HG02852 (cell line): ENCODE results near the gene STPG4.
"Not testable (repeated sequence)": the region's sequence is repeated elsewhere in the genome, so short reads cannot be mapped to it uniquely, and the experiment has no call there.

Experiments used
- ATAC-seq: cut with Tn5 transposase; IDR thresholded peaks from one replicate; pipeline ENCODE4 v1.9.1; 2021; ENCODE audit warnings: mild to moderate bottlenecking, moderate library complexity; ENCODE audit not compliant: unreplicated experiment

The STPG4 gene

DNA sequence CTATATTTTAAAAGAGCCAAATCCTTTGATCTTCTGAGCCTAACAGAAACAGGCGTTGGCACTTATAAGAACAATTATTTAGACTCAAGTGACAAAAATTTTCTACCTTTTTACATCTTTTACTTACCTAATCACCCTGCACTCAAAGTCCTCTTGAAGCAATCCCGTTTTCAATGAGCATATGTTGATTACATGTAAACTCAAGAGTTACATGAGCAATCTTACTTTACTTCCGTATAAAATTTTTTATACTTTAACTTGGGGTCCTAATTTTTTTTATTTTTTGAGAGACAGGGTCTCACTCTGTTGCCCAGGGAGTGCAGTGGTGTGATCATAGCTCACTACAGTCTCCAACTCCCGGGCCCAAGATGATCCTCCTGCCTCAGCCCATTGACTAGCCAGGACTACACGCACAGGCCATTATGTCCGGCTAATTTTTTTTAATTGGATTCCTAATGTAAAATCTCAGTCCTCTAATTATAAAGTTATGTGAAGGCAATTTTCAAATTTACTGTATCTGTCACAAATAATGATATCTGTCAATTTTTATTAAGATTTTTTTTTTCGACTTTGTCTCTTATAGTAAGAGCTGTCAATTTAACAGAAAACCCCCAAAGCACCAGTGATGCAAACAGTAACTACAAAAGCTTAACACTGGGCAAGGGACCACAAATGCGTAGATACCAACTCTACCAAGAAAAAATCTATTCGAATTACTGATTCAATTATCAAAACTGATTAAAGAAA lies 19.1 kb upstream of the STPG4 start:
- ATAC-seq: no peak

DNA sequence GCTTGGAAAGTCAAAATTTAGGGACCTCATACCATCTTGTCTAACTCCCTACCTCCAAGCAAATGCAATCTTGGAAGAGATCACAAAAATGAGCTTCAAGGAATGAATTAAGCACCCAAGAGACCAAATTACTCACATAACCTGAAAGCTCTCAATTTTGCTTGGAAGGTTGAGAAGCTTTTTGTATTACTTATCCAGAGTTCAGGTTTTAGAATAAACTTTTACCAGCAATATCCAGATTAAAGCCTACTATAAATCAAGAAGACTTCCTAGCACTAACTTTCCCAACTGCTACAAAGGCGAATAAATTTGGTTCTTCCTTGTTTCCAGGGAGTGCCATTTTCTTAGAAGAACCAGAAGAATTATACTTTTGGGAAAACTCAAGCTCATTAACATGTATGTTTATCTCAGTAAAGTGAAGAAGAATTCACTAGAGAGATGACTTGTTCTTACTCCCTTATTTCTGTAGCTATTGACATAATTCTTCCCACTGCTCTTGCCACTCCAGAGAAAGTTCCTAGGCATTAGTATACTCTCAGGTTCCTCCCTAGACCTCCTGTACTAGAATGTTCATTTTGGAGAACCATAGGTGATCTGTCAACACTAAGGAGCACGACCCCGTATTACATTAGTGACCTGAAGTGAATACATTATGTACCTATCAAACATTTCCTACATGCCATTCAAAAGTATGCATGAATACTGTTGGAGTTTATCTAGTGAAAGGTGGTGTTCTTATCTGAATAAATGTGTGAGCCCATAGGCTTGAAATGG lies 18.0 kb upstream of the STPG4 start:
- no peak for ATAC-seq

DNA sequence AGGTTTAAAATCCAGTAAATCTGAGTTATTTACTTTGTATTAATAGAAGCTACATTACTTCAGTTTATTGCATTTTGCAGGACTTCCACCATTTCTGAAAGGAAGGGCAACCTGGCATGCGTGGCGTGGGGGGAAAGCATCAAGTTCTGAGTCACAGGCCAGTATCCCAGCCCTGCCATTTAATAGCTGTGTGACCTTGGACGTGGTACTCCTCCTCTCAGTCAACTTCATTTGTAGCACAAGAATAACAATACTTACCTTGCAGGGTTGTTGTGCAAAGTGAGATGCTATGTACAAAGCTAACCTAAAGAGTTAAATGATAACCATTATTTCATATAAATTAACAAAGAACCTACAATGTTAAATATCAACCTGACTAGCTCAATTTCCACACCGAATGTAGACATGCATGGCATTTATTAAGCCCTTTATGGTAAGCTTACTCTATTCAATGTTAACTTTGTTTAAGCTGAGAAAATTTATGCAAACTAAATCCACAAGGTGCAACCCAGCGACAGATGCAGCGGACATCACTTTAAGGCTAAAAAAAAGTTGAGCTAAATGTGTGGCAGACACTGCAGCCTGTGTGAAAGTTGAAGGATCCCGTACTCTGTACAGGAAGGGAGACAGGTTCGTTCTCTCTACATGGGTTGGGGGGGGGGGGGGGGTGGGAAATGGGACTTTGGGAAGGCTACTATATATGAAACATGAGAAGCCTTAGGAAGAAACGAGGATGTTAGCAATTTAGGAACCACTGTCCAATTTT lies 17.2 kb upstream of the STPG4 start:
- ATAC-seq: no peak

DNA sequence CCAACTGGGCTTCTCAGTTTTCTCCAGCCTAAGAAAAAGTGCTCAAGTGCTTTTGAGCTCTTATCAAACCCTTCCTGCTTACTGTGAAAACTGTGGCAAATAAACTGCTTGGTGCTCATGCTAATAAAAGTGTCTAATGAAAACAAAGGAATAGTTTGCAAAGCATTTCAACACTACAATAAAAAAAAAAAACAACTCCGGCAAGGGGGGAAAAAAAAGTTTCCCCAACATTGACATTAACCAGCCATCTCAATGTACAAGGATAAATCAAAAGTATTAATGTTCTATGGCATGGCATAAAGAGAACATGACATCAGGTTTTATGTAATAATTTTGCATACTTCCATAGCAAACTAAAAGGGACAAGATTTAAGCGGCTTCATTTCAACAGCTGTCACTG lies 14.7 kb upstream of the STPG4 start:
- no peak for ATAC-seq

DNA sequence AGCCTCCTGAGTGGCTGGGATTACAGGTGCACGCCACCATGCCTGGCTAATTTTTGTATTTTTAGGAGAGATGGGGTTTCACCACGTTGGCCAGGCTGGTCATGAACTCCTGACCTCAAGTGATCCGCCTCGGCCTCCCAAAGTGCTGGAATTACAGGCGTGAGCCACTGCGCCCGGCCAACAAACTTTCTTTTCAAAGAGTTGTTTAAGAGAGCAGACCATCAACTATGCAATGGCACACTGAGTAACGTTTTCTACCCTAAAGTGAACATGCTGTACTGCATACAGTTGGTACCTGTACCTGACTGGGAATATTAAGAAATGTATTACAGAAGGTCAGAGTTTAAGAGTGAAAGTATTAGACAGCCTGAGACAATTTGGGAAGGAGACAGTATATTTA lies 13.8 kb upstream of the STPG4 start:
- ATAC-seq: not testable (repeated sequence)

DNA sequence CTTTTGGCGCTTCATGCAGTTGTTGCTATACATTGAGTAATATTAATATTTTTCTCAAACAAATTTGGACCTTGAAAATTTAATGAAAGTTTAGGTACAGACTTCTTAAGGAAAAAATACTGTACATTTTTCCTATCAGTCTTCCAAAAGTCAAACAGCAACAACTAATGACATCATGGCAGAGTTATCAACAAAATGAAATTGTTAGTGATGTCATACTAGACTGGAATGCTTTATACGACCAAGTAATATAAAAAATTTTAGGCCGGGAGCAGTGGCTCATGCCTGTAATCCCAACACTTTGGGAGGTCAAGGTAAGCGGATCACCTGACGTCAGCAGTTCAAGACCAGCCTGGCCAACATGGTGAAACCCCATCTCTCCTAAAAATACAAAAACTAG lies 12.0 kb upstream of the STPG4 start:
- no peak for ATAC-seq

DNA sequence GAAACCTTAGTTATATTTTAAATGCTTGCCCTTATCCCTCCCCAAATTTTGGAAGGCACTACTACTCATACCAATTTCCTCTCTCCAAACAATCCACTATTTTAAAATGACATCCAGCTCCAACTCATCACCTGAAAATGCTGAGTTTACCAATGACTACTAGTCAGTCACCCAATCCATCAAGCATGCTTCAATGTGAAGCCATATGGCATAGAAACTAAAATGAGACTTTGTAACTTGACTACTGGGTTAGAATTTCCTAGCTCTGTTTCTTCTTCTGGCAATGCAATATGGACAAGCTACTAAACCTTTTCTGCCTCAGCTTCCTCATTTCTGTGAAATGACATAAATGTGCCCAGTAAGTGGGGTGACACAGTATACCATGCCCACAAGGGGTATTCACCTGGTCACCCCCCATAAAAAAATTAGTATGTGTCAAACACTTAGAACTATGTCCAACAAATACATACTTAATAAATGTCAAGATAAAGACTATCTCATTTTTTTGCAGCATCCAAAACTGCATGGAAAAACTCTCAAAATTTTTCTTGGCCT lies 10.0 kb upstream of the STPG4 start:
- no peak for ATAC-seq

DNA sequence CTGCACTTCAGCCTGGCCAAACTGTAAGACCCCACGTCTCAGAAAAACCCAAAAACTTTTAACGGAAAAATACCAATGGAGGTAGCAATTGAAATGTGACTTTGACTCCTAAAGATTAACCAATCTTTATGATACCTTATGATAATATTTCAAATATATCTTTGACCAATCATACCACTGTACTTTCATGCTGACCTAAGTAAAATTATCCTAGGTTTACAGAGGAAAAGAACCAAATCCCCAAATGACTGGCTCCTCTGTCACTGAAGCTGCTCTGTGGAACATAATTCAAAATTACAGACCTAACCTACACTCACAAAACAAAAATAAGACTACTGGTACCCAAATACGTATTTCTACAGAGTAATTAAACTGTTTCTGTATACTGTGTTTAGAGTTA lies 7.7 kb upstream of the STPG4 start:
- no peak for ATAC-seq

DNA sequence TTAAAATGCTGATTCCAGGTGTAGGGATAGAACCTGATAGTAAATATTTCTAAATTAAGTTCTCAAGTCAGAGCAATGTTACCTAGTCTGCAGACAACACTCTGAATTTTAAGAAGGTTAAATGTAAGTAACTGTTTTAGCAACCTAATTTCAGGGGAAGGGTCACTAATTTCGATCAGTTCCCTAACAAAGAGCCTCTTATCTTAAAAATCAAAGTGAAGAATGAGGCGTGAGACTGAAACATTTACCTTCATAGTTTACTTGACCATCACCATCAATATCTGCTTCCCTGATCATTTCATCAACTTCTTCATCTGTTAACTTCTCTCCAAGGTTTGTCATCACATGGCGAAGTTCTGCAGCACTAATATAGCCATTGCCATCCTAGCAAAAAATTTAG lies 6.4 kb upstream of the STPG4 start:
- ATAC-seq: no peak

DNA sequence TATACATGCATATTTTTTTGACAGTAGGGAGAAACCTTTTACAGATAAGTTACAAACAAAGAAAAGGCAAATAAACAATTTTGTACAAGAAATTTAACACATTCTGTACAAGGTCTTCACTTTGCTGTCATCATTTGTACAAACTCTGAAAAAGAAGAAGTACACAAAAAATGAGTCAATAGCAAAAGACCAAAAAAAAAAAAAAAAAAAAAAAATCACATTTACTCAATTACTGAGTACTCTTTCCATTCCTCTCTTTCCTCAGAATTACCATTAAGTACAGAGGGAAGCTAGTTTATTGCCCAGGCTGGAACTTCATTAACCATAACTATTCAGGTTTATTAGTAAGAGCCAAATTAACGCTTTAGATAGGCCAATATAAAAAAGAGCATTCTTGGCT lies 5.6 kb upstream of the STPG4 start:
- ATAC-seq: no peak

DNA sequence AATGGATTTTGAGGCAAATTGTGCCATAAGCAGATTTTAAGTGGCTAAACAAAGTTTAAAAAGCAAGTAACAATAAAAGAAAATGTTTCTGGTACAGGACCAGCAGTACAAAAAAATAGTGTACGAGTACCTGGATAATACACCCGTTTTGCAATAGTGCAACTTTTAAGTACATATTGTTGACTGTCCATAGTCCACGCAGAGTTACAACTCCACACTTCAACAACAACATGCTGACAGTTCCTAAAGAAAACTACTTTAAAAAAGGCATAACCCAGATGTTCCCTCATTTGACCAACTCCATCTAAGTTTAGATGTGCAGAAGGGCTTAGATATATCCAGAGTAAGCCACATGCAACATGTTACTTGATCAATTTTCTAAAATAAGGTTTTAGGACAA lies 5.1 kb upstream of the STPG4 start:
- ATAC-seq: no peak

DNA sequence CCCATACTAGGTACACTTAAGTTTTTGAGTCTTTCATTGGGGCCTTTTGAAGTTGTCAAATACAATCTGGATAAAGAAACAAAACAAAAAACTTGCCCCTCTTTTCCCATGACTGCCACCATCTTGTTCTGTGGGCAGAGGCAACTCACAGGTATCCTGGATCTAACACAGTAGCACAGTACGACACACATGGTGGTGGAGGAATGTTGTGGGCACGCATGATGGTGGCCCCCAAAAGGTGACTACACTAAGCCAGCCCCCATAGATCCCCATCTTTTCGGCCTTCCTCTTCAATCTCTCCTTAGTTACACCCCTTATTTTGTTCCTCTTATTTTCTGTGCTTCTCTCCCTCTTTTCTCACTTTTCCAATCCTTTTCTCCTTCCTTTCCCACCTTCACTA lies 4.5 kb upstream of the STPG4 start:
- ATAC-seq: no peak

DNA sequence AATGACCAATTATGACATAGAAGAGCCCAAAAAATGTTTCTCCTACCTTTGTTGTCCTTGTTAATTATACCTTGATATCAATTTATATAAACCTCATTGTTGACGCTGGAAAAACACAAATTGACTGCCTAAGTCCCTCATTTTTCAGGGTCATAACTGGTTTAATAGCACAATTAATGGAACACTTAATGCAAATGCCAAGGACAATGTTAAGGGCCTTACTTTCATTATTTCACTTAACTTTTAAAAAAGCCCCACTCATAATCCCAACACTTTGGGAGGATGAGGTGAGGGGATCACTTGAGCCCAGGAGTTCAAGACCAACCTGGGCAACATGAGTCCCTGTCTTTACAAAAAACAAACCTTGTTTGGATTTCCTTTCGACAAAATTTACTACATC lies 3.5 kb upstream of the STPG4 start:
- ATAC-seq: no peak

DNA sequence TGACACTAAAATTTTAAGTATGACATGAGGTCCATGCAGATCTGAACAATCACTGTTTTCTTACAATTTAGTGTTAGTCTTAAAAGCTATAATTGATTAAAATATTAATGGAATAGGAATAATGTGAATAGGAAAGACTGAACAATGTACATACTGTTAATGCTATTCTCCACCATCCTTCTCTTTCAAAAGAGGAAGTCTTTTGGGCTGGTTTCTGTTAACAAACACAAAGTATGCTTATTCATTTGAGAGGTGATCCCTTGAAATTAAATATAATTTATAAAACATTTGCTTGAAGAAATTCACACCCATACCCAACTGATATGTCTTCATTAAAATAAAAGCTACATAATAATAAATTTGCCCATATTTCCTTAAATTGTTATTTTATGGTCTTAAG lies 2.3 kb downstream of the STPG4 start:
- ATAC-seq: no peak

DNA sequence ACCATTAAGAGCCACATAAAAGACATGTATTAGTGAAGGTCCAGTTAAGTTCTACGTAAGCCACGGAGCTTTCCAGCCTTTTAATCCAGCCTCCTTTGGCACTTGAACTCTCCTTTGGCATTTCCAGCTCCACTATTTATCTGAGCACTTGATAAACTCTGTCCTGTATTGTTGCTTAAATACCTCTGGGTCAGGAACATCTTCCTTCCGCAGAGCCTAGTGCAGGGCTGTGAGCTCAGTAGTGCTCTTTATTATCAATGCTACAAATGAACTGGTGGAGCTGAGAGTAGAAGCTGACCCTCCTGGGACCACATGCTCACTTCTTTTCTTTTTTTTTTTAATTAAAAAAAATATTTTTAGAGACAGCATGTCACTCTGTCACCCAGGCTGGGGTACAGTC lies 4.9 kb downstream of the STPG4 start:
- ATAC-seq: no peak

DNA sequence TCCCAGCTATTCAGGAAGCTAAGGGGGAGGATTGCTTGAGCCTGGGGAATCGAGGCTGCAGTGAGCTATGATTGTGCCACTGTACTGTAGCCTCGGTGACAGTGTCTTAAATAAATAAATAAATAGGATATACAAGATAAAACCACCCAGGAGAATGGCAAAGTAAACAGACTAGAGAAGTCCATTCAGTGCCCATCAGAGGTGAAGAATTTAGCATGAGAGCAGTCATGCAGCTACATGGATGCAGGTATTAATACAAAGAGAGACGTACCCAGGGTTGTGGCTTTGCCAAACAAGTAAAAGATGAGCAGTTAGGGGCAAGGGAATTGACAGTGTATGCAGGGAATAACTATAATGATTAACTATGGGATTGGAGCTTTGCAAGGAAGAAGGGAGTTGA lies 8.1 kb downstream of the STPG4 start:
- ATAC-seq: no peak

DNA sequence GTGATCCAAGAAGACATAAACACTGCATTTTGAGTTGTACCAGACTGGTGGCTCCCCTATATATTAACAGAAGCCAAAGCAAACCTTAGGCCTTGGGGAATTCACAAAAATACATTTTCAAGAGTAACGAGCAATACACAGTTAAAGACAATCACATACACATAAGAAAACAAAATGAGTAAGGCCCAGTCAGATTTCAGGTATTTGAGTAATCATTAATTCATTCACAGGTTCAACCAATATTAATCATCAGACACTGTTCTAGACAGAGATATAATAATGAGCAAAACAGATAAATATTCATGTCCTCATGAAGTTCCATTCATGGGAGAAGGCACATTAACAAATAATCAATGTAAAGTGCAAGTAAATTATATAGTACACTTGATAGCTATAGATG lies 9.6 kb downstream of the STPG4 start:
- no peak for ATAC-seq

DNA sequence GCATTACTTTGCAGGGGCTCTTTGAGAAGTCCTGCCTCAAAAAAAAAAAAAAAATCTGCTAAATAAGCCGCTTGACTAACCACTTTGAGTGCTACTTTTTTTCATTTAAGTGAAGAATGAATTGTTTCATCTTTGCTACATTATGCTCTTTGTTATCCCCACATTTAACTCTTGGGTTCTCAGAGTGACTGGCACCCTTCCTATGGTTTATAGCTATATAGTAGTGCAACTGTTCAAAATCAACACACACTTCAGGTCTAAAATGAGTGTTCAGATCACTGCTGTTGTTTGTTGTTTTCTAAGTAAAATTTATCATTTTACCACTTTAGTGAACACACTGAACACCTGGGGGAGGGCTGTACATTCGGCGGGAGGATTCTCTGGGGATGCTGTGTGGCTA lies 13.6 kb downstream of the STPG4 start:
- no peak for ATAC-seq

DNA sequence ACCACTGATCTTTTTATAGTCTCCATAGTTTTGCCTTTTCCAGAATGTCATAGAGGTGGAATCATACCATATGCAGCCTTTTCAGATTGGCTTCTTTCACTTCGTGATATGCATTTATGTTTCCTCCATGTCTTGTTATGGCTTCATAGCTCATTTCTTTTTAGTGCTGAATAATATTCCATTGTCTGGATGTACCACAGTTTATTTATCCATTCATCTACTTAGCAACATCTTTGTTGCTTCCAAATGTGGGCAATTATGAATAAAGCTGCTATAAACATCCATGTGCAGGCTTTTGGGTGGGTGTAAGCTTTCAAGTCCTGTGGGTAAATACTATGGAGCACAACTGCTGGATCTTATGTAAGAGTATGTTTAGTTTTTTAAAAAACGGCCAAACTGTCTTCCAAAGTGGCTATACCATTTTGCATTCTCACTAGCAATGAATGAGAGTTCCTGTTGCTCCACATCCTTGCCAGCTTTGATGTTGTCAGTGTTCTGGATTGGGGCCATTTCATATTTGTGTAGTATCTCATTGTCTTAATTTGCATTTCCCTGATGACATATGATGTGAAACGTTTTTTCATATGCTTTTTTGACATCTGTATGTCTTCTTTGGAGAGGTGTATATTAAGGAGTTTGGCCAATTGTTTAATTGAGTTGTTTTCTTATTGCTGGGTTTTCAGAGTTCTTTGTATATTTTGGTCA lies 20.6 kb downstream of the STPG4 start:
- no peak for ATAC-seq

DNA sequence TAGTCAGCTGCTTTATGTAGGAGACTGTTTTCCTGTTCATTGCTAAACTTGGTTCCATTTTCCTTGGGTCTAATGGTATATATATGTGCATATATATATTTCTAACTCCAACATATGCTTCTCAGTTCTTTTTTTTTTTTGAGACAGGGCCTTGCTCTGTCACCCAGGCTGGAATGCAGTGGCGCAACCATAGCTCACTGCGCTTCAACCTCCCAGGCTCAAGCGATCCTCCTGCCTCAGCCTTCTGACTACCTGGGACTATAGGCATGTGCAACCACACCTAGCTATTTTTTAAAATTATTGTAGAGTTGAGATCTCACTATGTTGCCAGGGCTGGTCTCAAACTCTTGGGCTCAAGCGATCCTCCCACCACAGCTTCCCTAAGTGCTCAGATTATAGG lies 22.1 kb downstream of the STPG4 start:
- no peak for ATAC-seq

DNA sequence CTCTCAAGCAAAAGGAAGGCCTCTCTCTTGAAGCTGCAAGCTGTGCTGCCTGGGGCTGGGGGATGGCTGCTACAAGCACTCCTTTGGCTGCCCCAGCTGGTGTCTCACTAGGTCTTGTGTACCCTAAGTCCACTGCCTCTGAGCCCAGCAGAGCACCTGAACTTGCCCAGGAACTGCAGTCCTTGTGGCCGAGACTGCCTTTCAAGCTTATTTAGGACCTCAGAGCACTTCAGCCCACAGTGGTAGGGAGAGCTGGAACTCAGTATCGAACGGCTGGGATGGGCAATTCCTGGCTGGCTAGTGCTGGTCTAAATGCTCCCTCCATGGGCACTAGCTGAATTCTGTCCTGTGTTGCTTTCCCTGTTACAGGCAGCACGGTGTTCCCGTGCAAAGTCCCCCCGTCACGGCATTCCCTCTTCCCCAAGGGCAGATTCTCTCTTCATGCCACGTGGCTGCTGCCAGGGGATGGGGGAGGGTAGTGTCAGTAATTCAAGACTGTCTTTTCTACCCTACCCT lies 25.9 kb downstream of the STPG4 start:
- no peak for ATAC-seq
